HG03342 (cell line): ENCODE results near the gene TSPO2.

ENCODE experiments used
- ATAC-seq: cut with Tn5 transposase; IDR thresholded peaks from one replicate; pipeline ENCODE4 v1.9.1; 2021; ENCODE audit warnings: mild to moderate bottlenecking, moderate library complexity; ENCODE audit not compliant: unreplicated experiment

The TSPO2 gene

DNA sequence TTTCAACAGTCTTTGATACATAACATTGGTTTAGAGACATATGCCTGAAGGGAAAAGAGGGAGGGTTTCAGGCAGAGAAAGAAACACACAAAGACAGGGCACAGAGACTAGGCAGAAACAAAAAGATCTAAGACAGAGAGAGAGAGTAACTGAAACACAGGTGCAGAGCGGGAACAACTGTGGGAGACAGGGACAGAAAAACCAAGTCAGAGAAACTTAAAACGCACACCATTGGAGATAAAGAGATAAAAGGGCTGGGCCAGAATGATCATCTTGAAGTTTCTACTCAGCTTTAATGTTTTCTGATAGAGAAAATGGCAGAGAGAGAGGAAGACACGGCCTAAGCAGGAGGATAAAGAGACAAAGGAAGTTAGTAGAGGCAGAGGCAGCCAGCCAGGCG is 15.0 kb upstream of the TSPO2 start:
- ATAC-seq: no peak

DNA sequence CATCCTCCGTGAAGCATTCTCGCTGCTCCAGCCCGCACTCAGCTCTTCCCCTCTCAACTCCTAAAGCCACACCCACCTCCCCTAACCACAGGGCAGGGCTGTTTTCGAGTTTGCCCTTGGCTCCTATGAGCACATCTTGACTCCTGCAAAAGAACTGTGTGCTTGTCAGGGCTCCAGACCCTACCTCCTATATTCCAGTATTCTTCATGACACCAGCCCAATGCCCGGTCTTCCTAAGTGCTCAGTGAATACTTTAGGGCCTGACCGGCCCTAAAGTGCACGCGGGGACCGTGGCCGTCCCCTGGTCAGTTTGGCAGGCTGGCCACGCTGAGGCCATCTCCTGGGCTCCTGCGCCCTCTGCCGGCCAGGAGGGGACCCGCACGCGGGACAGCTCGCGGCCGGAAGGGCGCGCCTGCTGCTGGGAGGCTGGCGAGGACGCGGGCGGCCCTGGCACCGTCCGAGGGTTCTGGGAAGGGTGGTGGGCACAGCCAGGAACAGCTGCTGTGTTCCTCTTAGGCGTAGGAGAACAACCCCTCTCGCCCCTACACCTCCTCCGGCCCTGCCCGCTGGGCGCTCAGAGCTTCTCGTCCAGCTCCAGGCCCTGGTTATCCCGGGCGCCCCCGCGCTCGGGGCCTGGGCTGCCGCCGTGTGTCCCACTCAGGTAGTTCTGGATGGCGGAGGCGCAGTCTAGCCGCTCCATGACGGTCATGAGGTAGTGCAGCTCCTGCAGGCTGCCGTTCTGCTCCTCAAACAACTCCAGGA is 14.3 kb upstream of the TSPO2 start:
- peak; percentile 81 for ATAC-seq

DNA sequence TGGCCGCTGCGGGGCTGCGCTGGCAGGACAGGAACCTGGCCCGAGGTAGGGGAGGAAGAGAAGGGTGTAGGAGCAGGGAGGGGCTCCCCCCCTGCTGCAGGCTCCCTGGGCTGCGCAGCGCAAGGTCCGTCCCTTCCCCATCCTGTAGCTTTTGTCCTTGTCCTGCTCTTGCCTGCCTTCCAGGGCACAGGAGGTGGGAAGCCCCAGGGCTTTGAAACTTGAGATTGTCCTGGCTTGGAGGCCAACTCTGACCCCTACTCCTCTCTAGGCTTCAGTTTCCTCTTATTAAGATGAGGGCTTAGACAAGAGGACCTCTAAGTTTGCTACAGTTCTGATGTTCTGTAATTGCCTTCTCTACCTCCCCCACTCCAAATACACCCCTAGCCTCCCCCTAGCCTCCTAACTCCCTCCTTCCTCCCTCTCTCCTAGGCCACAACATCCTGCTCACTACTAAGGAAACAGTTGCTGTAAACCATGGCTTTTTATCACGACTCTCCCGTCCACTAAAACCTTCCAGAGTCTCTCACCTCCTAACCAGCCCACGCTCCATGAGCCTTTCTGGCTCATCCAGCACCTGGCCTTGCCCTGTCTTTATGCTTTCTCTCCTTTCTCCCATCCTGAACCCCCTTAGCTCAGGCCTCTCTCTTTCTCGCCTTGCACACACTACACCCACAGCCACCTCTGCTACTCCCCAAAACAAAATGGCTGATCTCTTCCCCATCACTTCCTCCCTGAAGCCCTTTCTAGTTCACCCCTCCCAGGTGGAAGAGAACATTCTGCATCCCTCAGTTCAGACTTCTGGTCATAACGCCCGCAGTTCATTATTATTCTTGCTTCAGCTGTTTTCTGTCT is 13.5 kb upstream of the TSPO2 start:
- peak; percentile 39 for ATAC-seq

DNA sequence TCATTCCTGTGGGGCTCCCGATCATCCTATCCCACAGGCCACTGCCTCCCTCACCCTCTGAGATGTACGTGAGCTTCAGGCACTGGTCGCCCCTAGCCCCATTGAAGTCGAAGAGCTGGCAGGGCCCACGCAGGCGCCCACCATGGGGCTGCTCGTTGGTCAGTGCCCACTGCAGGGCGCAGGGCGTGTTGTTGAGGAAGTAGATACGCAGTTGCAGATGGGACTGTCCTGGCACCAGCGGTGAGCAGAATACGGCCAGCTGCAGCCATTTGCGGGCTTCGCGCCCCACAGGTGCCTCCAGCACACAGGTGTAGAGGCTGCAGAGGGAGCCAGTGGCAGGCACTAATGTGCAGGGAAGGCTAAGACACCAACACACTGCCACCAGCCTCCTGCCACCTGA is 9.4 kb upstream of the TSPO2 start:
- ATAC-seq: no peak

DNA sequence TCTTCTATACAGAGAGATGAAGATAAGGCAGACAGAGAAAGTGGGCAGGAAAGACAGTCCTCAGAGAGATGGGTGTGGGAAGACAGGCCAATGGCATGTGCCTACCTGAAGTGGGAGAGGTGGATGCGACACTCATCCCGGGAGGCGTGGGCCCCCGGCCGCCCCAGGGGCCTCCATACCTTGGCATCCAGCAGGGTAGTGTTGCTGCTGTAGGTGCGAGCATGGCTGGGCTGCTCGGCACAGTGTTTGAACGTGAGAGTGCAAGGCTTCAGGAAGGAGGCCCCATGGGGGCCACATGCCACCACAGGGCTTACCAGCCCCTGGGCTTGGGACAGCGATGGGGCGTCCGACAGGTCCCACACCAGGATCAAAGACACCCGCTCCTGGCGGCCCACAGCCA is 8.5 kb upstream of the TSPO2 start:
- no peak for ATAC-seq

DNA sequence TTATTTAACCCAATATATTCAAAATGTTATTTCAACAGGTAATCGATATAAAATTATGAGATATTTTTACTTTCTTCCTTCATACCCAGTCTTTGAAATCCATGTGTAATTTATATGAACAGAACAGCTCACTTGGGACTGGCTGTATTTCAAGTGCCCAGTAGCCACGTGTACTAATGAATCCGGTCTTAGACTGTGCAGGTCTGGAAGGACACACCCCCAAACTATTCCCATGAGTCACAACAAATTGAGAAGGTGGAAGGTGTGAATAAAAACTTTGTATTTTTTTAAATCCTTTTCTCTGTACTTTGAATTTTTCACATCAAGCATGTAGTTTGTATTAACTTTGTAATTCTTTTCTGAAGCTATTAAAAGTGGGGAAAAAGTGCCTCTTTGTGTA is 6.1 kb upstream of the TSPO2 start:
- ATAC-seq: no peak

DNA sequence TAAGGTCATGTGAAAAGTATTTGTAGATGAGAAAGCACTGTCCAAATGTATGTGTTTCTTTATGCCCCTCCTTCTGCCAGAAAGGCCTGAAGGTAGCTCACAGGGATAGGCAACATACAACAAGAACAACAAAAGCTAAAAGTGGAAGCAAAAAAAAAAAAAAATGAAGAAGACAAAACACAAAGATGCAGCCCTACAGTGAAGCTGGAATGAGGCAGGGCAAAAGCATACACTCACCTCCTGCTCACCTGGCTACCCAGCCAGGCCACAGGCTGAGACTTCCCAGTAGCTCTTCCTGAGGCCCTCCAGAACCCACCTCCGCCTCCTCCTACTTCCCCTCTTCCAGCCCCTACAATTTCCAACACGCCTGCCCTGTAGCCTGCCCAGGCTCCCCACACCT is 5.7 kb upstream of the TSPO2 start:
- ATAC-seq: no peak

DNA sequence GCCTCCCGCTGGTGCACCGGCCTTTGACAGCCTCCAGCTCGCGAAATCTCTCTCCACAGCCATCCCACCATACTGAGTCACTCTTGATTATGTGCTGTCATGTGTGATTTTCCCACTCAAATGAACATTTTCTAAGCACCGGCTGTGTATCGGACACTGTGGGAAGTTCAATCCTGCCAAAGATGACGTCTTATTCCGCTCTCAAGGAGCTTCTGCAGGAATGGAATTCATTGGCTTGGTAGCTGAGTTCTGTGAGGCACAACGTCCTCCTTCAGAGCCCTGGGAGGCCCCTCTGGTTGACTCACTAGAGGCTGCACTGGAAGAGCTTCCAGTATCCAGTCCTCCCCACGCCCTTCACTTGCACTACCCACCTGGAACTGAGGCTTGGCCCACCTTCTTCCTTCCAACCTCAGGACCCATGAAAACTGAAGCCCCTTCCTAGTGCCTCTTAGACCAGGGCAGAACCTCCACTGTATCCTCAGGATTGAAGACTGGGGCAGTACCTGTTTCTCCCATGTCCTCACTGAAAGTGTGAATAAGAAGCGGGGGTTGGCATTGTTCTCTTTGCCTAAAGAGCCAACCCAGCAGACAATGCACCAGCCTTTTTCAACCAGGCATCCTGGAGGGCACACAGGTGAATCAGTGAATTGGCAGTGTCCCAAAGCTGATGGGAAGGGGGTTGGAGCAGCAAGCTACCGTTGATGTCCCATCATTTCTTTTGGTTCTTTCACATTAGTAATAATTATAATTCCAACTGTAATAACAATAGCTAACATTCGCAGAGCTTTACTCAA is 5.0 kb upstream of the TSPO2 start:
- ATAC-seq: no peak

DNA sequence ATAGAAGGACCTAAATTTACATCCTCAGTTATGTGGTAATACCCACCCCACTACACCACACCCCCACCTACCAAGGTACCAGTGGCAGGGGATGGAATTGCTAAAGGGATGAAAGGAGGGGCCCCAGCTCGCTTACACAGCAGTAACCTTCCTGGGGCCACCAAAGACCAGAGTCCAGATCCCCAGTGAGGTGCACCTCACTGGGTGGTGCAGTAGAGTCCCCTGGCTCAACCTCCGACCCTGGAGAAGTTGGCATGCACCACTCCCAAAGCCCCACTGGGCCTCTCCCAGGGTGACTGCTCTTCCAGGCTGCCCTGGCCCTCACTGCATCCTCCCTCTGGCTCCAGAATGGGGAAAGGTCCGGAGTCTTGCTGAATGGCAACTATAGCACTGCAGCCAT is 4.1 kb upstream of the TSPO2 start:
- ATAC-seq: no peak

DNA sequence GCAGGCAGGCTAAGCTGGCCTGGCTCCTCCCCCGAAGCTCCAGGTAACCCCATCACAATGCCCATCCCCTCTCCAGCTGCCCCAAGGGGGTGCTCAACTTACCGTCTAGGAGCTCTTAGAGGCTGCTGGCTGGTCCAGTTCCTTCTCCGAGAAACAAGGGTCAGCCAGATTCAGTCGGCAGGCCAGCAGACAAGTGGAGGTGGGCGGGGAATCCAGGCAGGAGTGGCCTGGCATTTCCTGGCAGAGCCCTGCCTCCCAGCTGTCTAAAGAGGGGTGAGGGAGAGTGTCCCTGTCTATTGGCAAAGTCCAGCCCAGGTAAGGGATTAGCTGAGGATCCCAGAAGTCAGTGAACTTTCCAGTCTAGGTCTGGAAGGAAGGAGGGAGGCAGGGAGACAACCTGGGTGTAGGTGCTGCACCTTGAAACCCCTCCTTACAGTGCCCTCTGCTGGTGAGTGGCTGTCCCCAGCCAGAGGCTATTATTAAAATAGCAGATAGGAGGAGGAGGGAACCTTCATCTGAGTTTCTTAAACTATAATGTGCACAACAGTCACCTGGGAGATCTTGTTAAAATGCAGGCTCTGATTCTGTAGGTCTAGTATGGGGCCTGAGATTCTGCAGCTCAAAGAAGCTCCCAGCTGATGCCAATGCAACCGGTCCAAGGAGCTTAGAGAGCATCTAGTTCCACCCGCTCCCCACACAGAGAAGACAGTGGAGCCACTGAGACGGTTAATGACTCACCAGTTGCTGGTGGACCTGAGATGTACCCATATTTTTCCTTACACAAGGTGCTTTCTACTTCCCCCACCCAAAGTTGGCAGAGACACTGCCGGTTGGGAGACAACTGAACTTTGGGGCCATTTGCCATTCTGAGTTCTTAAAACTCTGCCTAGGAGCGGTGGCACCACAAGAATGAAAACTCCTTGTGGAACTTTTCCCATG is 2.9 kb upstream of the TSPO2 start, which contains the start of gene UNC5CL:
Gene UNC5CL, minus strand, starts transcription at position 162 of the 939 bp plus-strand sequence. CDS start 4,147 bp downstream, outside the sequence.
- no peak for ATAC-seq

DNA sequence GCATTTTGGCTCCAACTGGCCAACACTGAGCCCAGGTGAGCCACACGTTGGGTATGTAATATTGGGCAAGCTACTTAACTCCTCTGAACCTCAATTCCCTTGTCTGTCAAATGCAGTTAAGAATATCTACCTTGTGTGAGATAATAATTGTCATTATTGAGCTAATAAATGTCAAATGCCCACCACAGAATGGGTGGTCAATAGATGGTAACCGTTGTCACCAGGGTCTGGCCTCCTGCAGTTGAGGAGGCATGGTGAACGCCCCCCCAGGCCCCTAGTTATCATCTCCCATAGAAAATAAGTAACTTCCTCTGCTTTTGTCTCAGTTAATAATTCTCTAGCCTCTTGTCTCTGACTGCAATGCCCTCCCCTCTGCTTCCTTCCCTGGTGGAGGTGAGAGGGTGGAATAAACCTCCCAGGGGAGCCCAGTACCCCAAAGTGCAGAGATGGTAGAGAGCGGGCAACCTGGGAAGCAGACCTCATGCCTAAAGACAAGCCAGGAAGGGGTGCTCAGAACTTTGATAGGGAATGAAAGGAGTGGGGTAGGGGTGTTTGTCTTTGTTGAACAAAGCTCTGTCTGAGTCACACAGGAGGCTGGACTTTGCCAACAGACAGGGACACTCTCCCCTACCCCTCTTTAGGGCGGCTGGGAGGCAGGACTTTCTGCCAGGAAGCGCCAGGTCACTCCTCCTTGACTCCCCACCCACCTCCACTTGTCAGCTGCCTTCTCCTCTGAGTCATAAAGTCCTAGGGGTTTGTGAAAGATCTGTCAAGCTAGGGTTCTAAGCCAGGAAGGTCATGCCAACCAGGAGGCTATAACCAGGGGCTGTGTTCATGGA is 1.9 kb upstream of the TSPO2 start:
- no peak for ATAC-seq

DNA sequence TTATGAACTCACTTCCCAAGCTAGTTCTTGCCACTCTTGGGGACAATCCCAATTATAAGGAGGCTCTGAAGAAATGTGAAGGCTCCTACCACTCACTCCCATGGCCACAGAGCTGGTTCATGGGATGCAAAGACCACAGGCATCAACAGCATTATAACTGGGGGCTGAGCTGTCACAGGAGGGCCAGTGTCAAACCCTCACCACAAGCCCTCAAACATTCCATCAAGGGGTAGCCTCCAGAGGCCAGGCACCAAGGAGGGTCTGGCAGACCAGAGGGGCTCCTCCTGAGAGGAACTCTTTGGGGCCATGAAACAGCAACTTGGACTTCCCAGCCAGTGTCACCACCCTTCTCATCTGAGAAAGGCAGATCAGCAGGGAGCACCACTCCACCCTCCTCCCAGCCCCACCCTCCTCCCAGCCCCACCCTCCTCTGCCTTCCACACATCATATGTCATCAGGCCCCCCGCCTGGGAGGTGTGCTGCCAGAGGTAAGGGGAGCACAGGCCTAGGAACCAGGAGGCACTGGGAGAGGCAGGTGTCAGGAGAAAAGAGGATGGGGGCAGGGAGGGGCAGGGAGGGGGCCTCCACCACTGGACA is 1.2 kb upstream of the TSPO2 start:
- no peak for ATAC-seq

DNA sequence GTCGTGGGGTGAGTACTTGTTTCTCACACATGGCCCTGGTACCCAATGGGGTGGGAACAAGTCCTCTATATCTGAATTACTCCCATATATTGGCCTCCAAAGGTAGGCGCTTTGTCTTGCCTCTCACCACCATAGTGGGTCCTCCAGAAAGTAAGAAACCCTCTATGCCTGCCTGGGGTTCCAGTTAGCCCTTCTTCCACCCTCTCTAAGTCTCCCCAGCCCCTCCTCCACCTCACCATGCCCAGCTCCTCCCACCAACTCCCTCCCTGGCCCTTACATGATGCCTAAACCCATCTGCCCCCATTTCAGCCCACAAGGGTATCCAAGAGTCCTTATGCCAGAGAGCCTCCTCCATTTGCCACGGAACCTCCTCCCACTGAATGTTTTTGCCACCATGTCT is 884 bp downstream of the TSPO2 start:
- no peak for ATAC-seq

DNA sequence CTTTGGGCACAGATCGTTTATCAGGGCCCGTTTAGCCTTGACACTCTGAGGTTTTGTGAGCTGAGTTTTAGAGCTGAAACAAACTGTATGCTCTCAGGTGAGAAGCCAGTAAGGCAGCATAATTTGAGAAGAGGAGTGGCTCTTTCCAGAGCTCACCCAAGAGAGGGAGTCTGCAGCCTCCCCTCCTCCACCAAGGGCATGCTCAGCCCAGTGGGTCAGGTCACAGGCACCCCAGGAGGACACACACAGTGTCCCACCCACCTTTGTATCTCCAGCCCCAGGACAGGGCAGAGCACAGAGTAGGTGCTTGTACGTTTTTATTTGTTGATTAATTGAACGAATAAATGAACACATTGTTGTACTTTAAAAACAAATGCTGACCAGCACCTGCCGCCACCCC is 3.4 kb downstream of the TSPO2 start:
- ATAC-seq: no peak

DNA sequence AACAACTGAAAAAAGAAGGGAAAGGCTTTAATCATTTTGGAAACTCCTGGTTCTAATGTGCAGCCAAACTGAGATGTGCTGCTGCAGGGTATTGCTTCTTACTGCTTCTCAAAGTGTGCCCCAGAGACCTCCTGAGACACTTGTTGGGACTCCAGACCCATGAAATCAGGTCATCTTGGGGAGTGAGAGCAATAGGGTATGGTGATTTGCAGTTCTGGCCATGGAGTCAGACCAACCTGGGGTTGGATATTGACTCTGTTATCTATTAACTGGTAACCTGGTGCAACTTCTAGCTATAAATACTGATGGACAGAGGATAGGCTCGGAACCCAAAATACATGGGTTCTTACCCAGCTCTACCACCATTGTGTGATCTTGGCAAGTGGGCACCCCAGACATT is 3.8 kb downstream of the TSPO2 start:
- ATAC-seq: no peak

DNA sequence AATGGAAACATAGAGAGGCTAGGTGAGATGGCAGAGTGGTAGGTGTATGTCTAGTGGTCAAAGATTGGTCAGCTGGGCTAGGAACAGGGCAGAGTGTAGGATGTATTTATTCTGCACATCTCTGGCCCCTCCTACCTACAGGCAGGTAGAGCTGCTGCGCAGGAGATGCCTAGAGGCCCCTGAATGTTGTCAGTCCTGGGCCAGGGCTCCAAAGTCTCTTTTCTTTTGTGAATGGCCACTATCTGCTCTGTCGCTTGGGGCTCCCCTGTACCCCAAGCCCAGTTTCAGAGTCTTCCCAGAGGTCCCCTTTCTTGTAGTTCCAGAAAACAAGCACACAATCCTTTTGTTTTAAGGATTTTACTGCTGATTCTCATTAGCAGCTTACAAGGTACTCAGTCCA is 5.0 kb downstream of the TSPO2 start:
- ATAC-seq: no peak

DNA sequence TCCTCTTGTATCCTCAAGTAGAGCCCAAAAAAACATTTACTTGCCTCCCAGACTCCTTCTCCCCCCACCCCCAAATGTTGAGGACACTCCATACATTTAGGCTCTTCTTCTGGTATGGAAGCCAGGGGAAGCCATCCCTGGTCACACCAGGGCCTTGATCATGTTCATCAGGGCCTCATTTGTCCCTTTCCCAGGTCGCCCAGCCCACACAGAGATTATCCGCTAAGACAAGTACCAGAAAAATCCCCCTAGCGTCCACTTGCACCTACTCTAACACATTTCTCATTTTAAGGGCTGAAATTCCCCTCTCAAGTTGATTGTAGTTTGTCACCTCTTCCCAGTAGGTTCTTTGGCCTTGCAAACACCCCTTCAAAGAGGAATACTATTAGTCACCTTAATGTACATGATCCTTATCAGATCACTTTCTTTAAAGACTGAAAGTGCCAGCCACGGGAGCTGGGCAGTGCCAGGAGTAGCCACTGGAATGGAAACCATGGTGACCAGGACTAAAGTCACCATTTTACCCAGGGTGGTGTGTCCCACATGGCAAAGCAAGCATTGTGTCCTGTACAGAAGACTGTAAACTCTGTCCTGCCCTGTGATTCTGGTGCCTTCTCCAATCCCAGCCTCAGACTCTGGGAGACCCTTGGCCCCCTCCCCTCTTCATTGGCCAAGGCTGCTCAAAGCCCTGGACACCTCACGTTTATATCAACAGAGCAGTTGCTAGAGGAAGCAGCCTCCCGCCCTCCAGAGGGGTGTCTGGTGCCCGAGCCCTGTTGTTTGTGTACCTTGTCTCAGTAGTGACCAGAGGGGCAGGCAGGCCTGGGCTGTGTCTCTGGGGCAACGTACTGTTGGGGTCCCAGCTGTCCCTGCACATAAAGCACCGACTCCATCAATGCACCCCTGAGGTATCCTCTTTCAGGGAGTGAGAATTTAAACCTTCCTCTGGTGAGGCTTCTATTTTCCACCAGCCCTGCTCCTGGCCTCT is 5.8 kb downstream of the TSPO2 start:
- no peak for ATAC-seq

DNA sequence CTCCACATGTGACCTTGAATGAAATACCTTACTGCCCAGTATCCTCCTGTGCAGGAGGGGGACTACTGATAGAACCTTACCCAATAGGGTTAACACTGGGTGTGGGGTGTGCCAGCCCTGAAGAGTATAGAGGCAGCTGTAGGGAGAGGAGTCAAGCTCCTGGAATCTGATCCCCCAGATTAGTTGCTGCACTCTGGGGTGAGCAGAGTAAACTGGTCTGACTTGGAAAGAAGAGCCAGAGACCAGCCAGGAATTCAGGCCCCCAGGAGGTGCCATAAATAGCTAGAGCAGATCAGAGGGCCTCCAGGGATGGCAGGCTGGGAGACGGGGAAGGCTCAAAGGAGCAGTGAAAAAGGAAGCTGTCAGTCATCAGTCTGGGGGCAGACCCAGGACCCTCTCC is 7.3 kb downstream of the TSPO2 start:
- no peak for ATAC-seq
